HG02610 (cell line): ENCODE results near the gene SNX21.

ENCODE experiments used
- ATAC-seq: cut with Tn5 transposase; IDR thresholded peaks from one replicate; pipeline ENCODE4 v1.9.1; 2021; ENCODE audit warnings: mild to moderate bottlenecking, moderate library complexity; ENCODE audit not compliant: unreplicated experiment

Gene SNX21

DNA sequence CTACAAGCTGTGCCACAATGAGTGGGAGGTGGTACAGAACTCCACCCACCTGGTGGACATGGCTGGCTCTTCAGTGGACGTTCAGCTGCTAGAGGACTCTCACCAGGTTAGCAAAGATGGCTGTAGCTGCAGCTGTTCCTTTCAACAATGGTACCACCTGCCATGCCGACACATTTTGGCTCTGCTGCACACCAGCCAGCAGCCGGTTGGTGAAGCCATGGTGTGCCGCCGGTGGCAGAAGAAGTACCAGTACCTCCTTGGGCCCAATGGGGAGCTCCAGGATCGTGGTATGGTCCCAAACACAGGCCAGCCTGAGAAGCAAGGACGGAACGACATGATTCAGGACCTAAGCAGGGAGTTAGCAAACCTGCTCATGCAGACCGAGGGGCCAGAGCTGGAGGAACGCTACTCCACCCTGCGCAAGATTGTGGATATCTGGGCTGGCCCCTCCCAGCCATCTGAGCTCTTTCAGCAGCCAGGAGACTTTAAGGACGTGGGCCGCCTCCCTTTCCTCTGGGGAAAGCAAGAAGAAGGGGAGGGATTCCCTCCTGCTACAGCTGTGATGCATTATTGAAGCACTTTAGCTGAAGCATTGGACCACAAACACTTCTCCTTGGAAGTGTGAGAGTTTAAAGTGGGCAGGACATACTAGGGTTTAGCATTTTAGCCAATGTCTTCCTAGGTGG lies 44.6 kb downstream of the SNX21 start:
- ATAC-seq: no peak

DNA sequence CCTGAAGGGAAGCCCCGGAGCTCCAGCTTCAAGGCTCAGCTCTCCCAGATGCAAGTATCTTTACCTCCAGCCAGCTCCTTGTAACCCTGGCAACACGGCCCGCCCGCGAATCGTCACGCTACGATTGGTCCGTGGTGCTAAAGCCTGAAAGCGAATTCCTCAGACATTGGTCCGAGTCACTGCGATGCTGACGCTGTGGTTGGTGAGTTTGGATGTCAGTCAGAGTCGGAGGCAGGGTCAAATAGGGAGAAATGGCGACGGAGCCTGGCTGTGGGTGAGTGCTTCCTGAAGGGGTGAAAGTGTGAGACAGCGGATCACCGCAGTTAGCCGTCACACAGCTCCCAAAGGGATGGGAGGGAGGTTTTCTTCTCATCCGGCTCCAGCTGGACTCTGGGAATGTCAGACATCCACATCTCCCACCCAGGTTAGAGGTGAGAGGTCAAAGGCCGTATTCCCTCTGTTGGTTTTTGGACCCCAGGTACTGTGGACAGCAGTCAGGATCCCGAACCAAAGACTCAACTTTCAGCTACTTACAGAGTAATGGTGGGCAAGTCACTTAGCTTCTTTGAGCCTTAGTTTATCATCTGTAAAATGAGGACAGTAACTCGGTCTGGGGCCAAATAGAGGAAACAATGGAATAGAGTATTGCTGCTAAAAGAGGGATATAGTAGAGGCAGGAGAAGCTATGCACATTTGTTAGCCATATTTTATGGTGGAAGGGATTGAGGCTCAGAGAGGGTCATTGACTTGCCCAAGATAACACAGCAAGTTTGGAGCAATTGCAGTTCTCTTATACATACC lies 47.6 kb downstream of the SNX21 start, which contains the start of gene ZSWIM1:
TSS of gene ZSWIM1 (plus strand) at position 240 of the 801 bp plus-strand sequence. CDS start 1,366 bp downstream, outside the sequence.
- ATAC-seq: peak; percentile 98

DNA sequence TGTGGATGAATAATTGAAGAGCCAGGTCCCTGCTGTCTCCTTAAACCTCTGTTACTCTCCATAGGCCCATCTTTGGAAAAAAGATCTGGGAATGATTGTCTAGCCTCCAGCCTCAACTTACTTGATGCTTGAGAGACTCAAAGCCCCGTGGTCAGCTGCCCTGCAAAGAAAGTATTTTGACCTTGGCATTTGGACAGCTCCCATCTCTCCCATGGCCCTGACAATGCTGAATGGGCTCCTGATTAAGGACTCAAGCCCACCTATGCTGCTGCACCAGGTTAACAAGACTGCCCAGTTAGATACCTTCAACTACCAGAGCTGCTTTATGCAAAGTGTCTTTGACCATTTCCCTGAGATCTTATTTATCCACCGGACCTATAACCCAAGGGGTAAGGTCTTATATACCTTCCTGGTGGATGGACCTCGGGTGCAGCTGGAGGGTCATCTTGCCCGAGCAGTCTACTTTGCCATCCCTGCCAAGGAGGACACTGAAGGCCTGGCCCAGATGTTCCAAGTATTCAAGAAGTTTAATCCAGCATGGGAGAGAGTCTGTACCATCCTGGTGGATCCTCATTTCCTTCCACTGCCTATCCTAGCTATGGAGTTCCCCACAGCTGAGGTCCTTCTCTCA lies 49.0 kb downstream of the SNX21 start:
- no peak for ATAC-seq

DNA sequence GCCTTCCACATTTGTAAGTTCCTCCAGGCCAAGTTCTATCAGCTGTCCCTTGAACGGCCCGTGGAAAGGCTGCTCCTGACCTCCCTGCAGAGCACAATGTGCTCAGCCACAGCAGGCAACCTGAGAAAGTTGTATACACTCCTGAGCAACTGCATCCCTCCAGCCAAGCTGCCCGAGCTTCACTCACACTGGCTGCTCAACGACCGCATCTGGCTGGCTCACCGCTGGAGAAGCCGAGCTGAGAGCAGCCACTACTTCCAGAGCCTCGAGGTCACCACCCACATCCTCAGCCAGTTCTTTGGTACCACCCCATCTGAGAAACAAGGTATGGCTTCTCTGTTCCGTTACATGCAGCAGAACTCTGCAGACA lies 49.5 kb downstream of the SNX21 start:
- ATAC-seq: no peak

DNA sequence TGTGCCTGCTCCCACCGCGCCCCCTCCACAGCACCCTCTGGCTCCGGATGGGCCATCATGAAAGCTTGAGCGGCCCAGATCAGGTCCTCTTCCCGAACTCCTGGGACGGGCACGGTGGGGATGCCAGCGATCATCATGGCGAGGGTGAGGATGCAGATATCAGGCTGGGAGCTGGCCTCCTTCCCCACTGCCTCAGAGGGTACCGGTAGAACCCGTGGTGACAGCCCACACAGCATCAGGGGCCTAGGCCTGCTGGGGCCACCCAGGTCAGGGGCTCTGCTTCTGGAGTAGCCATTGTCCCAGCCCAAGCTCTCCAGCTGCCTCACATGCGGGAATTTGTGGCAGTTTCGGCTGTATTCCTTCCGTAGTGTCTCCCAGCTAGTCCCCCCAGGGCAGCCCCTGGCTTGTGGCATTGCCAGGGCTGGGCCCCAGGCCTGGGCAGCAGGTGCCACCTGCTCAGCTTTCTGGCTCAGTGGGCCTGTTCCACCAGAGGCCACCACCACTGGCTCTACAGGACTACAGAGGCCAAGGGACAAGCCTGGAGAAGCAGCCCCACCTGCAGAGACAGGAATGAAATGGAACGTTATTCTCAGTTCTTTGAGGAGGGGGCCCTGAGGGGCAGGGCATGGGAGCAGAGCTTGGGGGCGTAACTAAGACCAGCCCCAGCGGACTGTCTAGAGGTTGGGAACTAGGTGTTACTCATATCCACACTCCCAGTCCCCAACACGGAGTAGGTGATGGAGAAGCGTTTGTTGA lies 53.2 kb downstream of the SNX21 start:
- no peak for ATAC-seq

DNA sequence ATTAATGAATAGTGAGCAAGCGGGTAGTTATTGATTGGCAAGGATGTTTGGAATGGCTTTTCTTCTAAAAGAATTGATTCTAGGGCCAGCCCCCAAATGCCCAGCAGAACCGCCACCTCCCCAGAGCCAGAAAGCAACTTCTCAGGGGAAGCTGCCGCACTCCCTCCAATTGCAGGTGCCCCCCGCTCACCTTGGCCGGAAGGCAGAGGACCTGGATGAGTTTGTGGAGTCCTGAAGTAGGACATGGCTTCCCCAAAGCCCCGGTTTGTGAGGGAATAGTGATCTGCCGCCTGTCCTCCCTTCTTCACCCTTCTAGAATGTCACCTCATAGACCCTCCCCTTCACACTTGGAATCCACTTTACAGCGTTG lies 53.7 kb downstream of the SNX21 start, which contains the start of gene SPATA25:
TSS of gene SPATA25 (minus strand) at position 277 of the 370 bp plus-strand sequence. CDS start at position 245, 32 bp downstream.
- ATAC-seq: no peak

DNA sequence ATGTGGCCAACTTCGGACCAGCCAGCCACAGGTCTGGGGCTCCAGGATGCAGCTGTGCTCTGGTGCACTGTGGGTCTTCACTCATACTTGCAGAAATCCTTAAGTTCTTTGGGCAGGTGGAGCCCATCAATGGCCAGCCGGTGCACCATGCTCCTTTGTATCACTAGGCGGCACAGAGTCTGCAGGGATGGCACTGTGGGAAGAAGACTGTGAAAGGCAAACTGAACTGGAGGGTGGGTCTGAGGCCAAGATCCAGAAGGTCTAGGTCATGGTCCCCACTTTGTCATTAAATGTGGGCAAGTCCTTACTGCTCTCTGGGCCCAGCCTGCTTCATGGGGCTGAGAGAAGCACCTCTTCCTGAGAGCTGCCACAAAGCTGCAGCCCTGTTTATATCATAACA lies 55.1 kb downstream of the SNX21 start:
- ATAC-seq: no peak

DNA sequence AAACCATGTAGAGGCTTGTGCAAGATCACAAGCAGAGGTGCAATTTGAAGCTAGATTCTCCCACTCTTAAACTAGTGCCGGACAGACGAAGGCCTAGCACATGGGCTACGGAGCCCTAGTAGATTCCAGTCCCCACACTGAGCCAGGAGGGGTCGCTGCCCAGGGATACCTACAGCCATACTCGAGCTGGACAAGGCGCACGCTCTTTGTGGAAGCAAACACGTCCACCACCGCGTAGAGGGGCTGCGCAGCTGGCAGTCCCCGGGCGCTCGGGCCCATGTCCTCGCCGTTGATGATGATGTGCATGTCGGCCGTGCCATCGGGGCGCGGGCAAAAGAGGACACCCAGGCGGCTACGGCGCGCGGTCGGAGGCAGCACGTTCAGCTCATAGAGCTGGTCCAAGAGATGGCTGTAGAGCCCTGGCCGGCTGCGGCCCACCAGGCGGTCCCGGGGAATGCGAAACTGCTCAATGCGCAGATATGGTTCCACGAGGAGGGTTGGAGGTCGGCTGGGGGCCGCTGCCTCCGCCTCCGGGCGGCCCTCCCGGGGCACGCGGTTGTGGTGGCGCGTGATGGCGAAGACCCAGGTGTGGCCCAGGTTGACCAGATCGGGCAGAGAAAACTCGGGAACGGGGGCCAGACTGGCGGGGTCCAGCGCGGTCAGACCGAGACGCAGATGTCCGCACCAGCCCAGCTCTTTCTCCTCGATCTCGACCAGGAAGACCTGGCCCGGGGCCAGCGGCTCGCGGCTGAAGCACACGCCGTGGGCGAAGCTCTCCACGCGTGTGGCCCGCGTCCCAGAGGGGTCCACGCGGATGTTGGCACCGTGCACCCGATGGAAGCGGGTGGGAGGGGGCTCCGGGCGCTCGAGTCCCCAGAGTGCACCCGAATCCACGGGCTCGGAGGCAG lies 56.7 kb downstream of the SNX21 start:
- no peak for ATAC-seq

DNA sequence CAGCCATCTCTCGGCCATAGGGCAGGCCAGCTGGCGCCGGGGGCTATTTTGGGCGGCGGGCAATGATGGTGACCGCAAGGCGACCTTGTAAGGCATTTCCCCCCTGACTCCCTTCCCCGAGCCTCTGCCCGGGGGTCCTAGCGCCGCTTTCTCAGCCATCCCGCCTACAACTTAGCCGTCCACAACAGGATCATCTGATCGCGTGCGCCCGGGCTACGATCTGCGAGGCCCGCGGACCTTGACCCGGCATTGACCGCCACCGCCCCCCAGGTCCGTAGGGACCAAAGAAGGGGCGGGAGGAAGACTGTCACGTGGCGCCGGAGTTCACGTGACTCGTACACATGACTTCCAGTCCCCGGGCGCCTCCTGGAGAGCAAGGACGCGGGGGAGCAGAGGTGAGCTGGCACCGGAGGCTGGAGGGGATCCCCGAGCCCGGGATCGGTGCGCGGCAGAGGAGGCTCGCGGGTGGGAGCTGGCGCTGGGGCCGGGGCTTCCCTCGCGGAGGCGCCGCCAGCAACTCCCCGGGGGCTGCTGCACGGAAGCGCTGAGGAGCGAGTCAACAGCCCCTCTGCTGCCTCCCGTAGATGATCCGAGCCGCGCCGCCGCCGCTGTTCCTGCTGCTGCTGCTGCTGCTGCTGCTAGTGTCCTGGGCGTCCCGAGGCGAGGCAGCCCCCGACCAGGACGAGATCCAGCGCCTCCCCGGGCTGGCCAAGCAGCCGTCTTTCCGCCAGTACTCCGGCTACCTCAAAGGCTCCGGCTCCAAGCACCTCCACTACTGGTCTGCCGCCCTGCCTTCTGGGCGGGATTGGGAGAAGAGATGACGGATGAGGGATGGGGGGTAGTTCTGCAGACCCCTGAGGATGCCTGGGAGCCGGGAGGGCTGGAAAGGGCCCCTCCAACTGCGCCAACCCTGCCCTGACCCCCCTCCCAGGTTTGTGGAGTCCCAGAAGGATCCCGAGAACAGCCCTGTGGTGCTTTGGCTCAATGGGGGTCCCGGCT lies 57.7 kb downstream of the SNX21 start, which contains the start of the genes CTSA and NEURL2:
TSS of gene CTSA (plus strand) at position 351 of the 999 bp plus-strand sequence. CDS start at position 585, 234 bp downstream.
TSS of gene NEURL2 (minus strand) at position 224 of the 999 bp plus-strand sequence. CDS start at position 7, 217 bp downstream.
- ATAC-seq: peak; percentile 77

DNA sequence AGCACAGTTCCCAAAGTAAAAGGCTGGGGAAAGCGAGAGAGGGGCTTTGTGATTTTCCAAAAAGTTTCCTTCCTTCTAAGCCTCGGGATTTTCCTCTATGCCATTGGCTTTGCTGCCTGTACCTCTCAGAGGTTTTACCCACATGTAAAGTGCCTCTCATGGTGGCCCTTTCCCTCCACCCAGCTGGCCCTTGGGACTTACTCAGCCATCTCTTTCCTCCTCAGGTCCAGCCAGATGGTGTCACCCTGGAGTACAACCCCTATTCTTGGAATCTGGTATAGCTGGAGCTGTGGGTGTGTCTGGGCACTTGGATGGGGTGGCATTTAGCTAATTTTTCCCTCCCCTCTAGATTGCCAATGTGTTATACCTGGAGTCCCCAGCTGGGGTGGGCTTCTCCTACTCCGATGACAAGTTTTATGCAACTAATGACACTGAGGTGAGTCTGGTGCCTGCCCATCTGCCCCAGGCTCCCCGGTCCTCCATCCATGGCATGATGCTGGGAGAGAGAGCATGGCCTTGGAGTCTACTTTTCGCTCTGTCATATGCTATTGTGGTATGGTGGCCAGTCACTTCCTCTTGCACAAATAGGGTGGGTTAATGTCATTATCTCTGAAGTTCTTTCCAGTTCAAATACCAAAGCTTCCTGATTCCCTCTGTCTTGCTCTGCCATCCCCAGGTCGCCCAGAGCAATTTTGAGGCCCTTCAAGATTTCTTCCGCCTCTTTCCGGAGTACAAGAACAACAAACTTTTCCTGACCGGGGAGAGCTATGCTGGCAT lies 58.6 kb downstream of the SNX21 start:
- ATAC-seq: no peak
